Subcutaneous preadipocyte (primary cell): ENCODE data around the gene TOR1AIP2. TPM values are rescaled to one million over a fixed set of nuclear protein-coding genes. Genes with fewer than 3 reads are reported as not detected.

Experiments used
- total RNA-seq: library from RNA; depleted of rRNA; stranded (reverse); fragments of >200 nt; gene quantifications from 2 replicates; pipeline ENCODE4 v1.2.3, GENCODE V29; 2012

The TOR1AIP2 gene
- 76.8 and 104 TPM in 2 replicates for total RNA-seq

DNA sequence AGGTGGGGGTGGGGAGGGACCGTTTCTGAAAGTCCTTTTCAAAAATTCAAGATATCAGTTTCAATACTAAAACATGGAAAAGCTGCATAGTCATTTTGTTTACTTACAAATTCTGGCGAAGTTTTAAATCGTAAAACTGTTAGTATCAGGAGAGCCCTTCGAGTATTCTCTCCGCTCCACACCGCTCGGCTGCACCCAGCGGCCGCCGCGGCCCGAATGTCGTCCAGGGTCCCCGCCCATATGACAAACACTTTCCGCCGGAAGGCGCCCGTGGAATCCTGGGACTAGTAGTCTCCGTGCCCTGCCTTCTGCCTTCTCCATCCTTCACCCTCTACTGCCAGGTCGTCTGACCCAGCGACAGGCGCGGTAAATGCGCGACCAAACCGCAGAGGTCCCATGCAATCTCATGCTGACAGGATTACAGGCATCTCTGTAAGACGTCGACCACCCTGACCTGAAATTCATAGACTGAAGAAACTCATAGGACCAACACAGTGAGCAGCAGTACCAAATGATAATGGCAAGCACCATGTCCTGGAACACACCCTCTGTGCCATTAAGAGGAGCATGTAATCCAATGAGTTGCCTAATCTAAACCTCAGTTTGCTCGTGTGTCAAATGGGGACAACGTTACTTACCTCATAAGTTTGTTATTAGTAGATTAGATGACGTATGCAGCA, at the start of gene TOR1AIP2:
Gene TOR1AIP2, minus strand, starts transcription at position 218 of the 680 bp plus-strand sequence. CDS start 25,138 bp downstream, outside the sequence.

DNA sequence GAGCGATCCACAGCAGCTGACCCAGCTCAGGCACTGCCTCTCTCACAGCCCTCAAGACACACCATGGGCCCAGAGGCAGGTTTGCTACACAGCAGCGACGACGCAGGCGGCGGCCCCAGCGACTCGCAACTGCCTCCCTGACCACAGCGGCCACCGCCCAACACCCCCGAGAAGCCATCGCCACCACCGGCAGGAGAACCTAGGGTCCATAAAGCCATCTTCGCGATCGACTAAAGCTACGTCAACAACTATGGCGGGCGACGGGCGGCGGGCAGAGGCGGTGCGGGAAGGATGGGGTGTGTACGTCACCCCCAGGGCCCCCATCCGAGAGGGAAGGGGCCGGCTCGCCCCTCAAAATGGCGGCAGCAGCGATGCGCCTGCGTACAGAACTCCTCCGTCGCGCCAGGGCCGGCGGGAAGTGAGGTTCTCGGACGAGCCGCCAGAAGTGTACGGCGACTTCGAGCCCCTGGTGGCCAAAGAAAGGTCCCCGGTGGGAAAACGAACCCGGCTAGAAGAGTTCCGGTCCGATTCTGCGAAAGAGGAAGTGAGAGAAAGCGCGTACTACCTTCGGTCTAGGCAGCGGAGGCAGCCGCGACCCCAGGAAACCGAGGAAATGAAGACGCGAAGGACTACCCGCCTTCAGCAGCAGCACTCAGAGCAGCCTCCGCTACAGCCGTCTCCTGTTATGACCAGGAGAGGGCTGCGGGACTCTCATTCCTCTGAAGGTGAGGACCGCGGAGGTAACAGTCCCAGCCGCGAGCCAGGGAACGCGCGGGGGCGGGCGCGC, 4.8 kb upstream of the TOR1AIP2 start, which contains the start of gene TOR1AIP1:
Gene TOR1AIP1, plus strand, starts transcription at position 33 of the 787 bp plus-strand sequence. Its CDS starts 218 bp downstream, at position 251.

Other genes starting within 250 kb of the TOR1AIP2 start
- not detected in 2 replicates for gene FAM163A, start 134.5 kb downstream of the TOR1AIP2 start, total RNA-seq
- gene TOR1AIP1, start 4.5 kb upstream of the TOR1AIP2 start, total RNA-seq: 37.7 and 38.9 TPM in 2 replicates
- gene CEP350, start 77.0 kb upstream of the TOR1AIP2 start, total RNA-seq: 49.2 and 60.6 TPM in 2 replicates